ENCODE measurements around the gene PEX26. TPM values are rescaled to one million over a fixed set of nuclear protein-coding genes. Genes with fewer than 3 reads are reported as not detected.

The PEX26 gene
- total RNA-seq, 1 donor from 2014 or later, result 44.9 TPM

- no peaks in the 10 kb centered on the region for H3K4me1 Mint-ChIP-seq
- H3K27me3 Mint-ChIP-seq (ENCODE audit: low read depth), result peaks cover 5% of the 10 kb centered on the region
- DNase-seq (ENCODE audit: low read depth, low spot score), result no peak
- TF ChIP-seq CTCF (conservative IDR thresholded peaks at IDR 0.05), result no peak
- no peak overlapping the region for H3K27ac Mint-ChIP-seq (ENCODE audit: unreplicated experiment)
- no peaks in the 10 kb centered on the region for H3K36me3 Mint-ChIP-seq (ENCODE audit: low read depth)
- H3K9me3 Mint-ChIP-seq, result no peaks in the 10 kb centered on the region
- H3K4me3 Mint-ChIP-seq, result no peak overlapping the region
These were observed 38.8 kb downstream of the PEX26 start for GRCh38 chr22:18116634-18117033.

GRCh38 chr22:18118345-18118915 is 40.6 kb downstream of the PEX26 start:
- Mint-ChIP-seq H3K27ac (ENCODE audit: unreplicated experiment) (no peak overlapping the region), H3K36me3 (ENCODE audit: low read depth) (no peaks in the 10 kb centered on the region), H3K4me3 (no peak overlapping the region), H3K9me3 (no peaks in the 10 kb centered on the region), H3K4me1 (no peaks in the 10 kb centered on the region), H3K27me3 (ENCODE audit: low read depth) (no peaks in the 10 kb centered on the region)
- DNase-seq (ENCODE audit: low read depth, low spot score), result no peak
- TF ChIP-seq CTCF (conservative IDR thresholded peaks at IDR 0.05), result no peak

DNA sequence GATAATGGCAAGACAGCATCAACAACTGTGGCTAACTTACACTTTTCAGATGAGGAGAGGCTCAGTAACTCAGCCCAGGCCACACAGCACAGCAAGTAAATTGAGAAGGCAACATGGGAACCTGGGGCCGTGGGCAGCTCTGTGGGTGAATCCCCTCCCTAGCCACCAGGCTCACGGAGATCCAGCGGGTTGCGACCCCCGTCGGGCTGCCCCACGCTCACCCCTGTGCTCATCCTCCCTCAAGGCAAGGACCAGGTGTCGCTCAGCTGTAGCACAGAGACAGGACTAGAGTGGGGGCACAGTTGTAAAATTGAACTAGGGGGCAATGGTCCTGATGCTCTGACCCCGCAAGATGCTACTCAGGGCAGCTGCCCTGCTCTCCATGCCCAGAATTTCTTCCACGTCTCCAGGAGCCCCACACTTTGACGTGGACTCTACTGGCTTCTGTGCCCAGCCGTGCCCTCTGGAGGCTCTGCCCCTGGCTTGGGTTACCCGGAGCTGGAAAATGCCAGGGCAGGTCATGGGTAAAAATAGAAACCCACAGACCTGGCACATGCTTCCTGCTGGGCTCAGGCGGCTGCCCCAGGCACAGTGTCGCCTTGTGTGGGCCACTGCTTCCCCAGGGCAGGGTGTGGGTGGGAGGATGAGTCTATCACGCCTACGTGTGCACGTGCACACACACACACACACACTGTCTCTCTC is 41.8 kb downstream of the PEX26 start:
- TF ChIP-seq CTCF (conservative IDR thresholded peaks at IDR 0.05), result no peak
- no peak for DNase-seq (ENCODE audit: low read depth, low spot score)
- no peaks in the 10 kb centered on the region for H3K9me3 Mint-ChIP-seq
- H3K36me3 Mint-ChIP-seq (ENCODE audit: low read depth), result no peaks in the 10 kb centered on the region
- no peak overlapping the region for H3K27ac Mint-ChIP-seq (ENCODE audit: unreplicated experiment)
- H3K27me3 Mint-ChIP-seq (ENCODE audit: low read depth), result no peaks in the 10 kb centered on the region
- H3K4me1 Mint-ChIP-seq, result no peaks in the 10 kb centered on the region
- H3K4me3 Mint-ChIP-seq, result no peak overlapping the region

- Mint-ChIP-seq H3K4me1 (no peaks in the 10 kb centered on the region), H3K27ac (ENCODE audit: unreplicated experiment) (no peak overlapping the region), H3K9me3 (no peaks in the 10 kb centered on the region), H3K4me3 (no peak overlapping the region), H3K27me3 (ENCODE audit: low read depth) (no peaks in the 10 kb centered on the region), H3K36me3 (ENCODE audit: low read depth) (no peaks in the 10 kb centered on the region)
- no peak for DNase-seq (ENCODE audit: low read depth, low spot score)
- TF ChIP-seq CTCF (conservative IDR thresholded peaks at IDR 0.05), result no peak
These were observed 43.1 kb downstream of the PEX26 start for GRCh38 chr22:18120857-18121256.

- TF ChIP-seq CTCF (conservative IDR thresholded peaks at IDR 0.05), result no peak
- Mint-ChIP-seq H3K36me3 (ENCODE audit: low read depth) (no peaks in the 10 kb centered on the region), H3K4me3 (no peak overlapping the region), H3K4me1 (no peaks in the 10 kb centered on the region), H3K9me3 (no peaks in the 10 kb centered on the region), H3K27me3 (ENCODE audit: low read depth) (no peaks in the 10 kb centered on the region), H3K27ac (ENCODE audit: unreplicated experiment) (peak overlapping the region; percentile 19)
- DNase-seq (ENCODE audit: low read depth, low spot score), result no peak
These were observed 43.7 kb downstream of the PEX26 start for GRCh38 chr22:18121506-18121905.

Data from neural crest cell (in vitro differentiated cells).